Right ventricle myocardium superior (tissue), 1 donor: ENCODE data around the gene EQTN. TPM values are rescaled to one million over a fixed set of nuclear protein-coding genes. Genes with fewer than 3 reads are reported as not detected.
A peak's percentile ranks its signal among the peaks of the same experiment; 100 is the strongest.
"Not testable (repeated sequence)": the region's sequence is repeated elsewhere in the genome, so short reads cannot be mapped to it uniquely, and the experiment has no call there.

Experiments
- ATAC-seq: fragments of 200-7000 bp; cut with Tn5 transposase; one replicate; pipeline ENCODE4 v1.9.1; 2020; ENCODE audit warnings: mild to moderate bottlenecking; ENCODE audit not compliant: poor library complexity
- DNase-seq: peaks from one replicate; pipeline ENCODE4 v3.0.0-alpha.2; 2020
- intact Hi-C: fragments of 100-400 bp; cut with DNase I; formaldehyde crosslinking; loops from one replicate; pipeline ENCODE4 v1.11.2; 2022
- total RNA-seq: library from RNA; stranded (reverse); fragmentation: NEBNext Ultra II Directional; extraction: Animal tissue kit (Norgen Biotek cat#: 25700); gene quantifications from one replicate; pipeline ENCODE4 v1.2.1, GENCODE V29; 2021
- donor health status: DM: no; HTN: yes; CAD: no; lungs with severe emphysema.

Gene EQTN
- total RNA-seq, 1 donor from 2014 or later, result not detected

DNA sequence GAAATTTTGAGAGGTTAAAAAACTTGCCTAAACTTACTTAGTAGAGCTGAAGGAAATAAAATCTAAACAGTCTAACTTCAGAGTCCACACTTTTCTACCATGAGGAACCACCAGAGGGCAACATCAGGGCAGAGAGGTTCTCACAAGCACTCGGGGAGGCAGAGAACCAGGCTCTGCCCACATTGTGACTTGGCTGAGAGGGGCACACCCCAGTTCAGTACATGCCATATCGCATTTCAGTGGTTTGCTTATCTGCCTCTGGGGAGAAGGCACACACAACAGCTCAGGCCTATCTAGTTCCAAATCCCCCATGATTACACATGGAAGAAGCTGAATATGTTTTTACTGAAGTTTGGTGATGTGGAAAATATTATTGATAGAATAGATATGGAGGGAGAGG lies 49.2 kb downstream of the EQTN start:
- intact Hi-C loops, result no loop called here
- DNase-seq (no peak), ATAC-seq (peak; percentile 70)

DNA sequence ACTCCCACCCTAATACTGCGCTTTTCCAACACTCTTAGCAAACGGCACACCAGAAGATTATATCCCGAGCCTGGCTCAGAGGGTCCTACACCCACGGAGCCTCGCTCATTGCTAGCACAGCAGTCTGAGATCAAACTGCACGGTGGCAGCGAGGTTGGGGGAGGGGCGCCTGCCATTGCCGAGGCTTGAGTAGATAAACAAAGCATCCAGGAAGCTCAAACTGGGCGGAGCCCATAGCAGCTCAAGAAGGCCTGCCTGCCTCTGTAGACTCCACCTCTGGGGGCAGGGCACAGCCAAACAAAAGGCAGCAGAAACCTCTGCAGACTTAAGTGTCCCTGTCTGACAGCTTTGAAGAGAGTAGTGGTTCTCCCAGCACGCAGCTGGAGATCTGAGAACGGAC lies 57.3 kb downstream of the EQTN start:
- DNase-seq, intact Hi-C loops, ATAC-seq: not testable (repeated sequence)

Other genes with a start within 250 kb of the EQTN start
- gene TEK, start 187.9 kb downstream of the EQTN start, total RNA-seq, result 19.1 TPM
- not detected for gene IFNK, start 227.1 kb upstream of the EQTN start, total RNA-seq
- gene MOB3B, start 232.7 kb upstream of the EQTN start, total RNA-seq, result 1.5 TPM